ENCODE results near the gene CUL3. TPM values are rescaled to one million over a fixed set of nuclear protein-coding genes. Genes with fewer than 3 reads are reported as not detected.

Gene CUL3
- total RNA-seq, 1 donor from 2014 or later: 104 TPM

- no peak for DNase-seq (ENCODE audit: low spot score, unreplicated experiment)
- H3K9me3 Mint-ChIP-seq (ENCODE audit: low read depth): peaks cover 7% of the 10 kb centered on the region
- H3K27ac Mint-ChIP-seq: peak overlapping the region; percentile 76
- H3K27me3 Mint-ChIP-seq: no peaks in the 10 kb centered on the region
- peaks cover 20% of the 10 kb centered on the region for H3K36me3 Mint-ChIP-seq (ENCODE audit: insufficient read depth)
- peaks cover 17% of the 10 kb centered on the region for H3K4me1 Mint-ChIP-seq (ENCODE audit: low read depth)
- no peak for TF ChIP-seq CTCF (IDR thresholded peaks at IDR 0.05; ENCODE audit: unreplicated experiment)
- no peak overlapping the region for H3K4me3 Mint-ChIP-seq (ENCODE audit: low read depth)
These were observed 22.3 kb downstream of the CUL3 start for GRCh38 chr2:224562831-224563230.

DNA sequence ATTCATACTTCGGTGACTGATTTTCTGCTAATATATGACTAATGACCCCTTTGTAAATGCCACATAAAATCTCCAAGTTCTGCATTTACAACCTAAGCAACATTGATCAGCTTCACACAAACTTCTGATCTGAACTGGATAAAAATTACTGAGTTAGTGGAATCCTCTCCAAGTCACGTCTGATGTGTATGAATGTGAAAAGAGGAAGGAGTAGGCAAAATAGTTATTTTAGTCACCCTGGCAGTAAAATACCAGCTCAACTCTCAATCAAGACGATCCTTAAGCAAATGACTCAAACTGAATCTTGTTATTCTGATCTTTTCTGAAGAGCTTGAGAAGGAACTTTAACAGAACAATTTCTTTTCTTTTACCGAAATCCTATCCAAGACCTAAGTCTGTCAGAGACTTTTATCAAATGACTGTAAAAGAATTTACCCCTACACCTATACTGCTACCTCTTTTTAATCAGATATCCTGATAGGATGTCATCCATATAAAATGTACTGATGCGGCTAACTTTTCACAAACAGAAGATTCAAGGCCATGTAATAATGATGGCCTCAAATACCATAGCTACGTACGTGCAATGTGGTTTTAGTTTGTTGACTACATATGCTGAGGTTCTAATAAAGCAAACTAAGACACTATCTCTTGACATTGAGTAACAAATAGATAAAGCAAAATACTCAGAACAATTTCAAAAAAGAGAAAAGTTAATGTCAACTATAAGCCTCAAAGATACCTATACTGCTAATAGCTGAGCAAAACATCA is 23.7 kb downstream of the CUL3 start:
- H3K27me3 Mint-ChIP-seq: no peaks in the 10 kb centered on the region
- TF ChIP-seq CTCF (IDR thresholded peaks at IDR 0.05; ENCODE audit: unreplicated experiment): no peak
- no peak for DNase-seq (ENCODE audit: low spot score, unreplicated experiment)
- H3K9me3 Mint-ChIP-seq (ENCODE audit: low read depth): peaks cover under 1% of the 10 kb centered on the region
- peaks cover 15% of the 10 kb centered on the region for H3K4me1 Mint-ChIP-seq (ENCODE audit: low read depth)
- H3K36me3 Mint-ChIP-seq (ENCODE audit: insufficient read depth): peaks cover 12% of the 10 kb centered on the region
- H3K4me3 Mint-ChIP-seq (ENCODE audit: low read depth): no peak overlapping the region
- H3K27ac Mint-ChIP-seq: no peak overlapping the region

GRCh38 chr2:224560549-224560948 is 24.6 kb downstream of the CUL3 start:
- TF ChIP-seq CTCF (IDR thresholded peaks at IDR 0.05; ENCODE audit: unreplicated experiment): no peak
- peaks cover 15% of the 10 kb centered on the region for H3K4me1 Mint-ChIP-seq (ENCODE audit: low read depth)
- peaks cover 9% of the 10 kb centered on the region for H3K36me3 Mint-ChIP-seq (ENCODE audit: insufficient read depth)
- no peaks in the 10 kb centered on the region for H3K9me3 Mint-ChIP-seq (ENCODE audit: low read depth)
- H3K27ac Mint-ChIP-seq: no peak overlapping the region
- no peak overlapping the region for H3K4me3 Mint-ChIP-seq (ENCODE audit: low read depth)
- no peak for DNase-seq (ENCODE audit: low spot score, unreplicated experiment)
- no peaks in the 10 kb centered on the region for H3K27me3 Mint-ChIP-seq

GRCh38 chr2:224557610-224558009 is 27.6 kb downstream of the CUL3 start:
- DNase-seq (ENCODE audit: low spot score, unreplicated experiment): no peak
- Mint-ChIP-seq H3K36me3 (ENCODE audit: insufficient read depth) (peaks cover 9% of the 10 kb centered on the region), H3K27me3 (no peaks in the 10 kb centered on the region), H3K4me3 (ENCODE audit: low read depth) (no peak overlapping the region), H3K9me3 (ENCODE audit: low read depth) (no peaks in the 10 kb centered on the region), H3K4me1 (ENCODE audit: low read depth) (peaks cover 1% of the 10 kb centered on the region), H3K27ac (no peak overlapping the region)
- no peak for TF ChIP-seq CTCF (IDR thresholded peaks at IDR 0.05; ENCODE audit: unreplicated experiment)

DNA sequence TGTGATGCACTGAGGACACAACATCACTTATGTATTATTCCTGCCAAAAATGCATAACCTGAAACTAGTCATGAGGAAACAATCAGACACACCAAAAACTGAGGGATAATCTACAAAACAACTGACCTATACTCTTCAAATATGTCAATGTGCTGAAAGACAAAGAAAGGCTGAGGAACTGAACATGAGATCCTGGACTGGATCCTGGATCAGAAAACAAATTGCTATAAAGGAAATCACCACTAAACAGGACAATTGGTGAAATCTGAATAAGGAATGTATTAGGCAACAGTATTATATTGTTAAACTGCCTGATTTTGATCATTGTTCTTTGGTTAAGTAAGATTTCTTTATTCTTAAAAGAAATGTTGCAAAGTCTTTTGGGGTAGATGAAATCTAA is 28.8 kb downstream of the CUL3 start:
- Mint-ChIP-seq H3K9me3 (ENCODE audit: low read depth) (no peaks in the 10 kb centered on the region), H3K4me3 (ENCODE audit: low read depth) (no peak overlapping the region), H3K36me3 (ENCODE audit: insufficient read depth) (peaks cover 9% of the 10 kb centered on the region), H3K27ac (no peak overlapping the region), H3K4me1 (ENCODE audit: low read depth) (no peaks in the 10 kb centered on the region), H3K27me3 (no peaks in the 10 kb centered on the region)
- DNase-seq (ENCODE audit: low spot score, unreplicated experiment): no peak
- TF ChIP-seq CTCF (IDR thresholded peaks at IDR 0.05; ENCODE audit: unreplicated experiment): no peak
